ENCODE results near the gene ARSJ.

Gene ARSJ

DNA sequence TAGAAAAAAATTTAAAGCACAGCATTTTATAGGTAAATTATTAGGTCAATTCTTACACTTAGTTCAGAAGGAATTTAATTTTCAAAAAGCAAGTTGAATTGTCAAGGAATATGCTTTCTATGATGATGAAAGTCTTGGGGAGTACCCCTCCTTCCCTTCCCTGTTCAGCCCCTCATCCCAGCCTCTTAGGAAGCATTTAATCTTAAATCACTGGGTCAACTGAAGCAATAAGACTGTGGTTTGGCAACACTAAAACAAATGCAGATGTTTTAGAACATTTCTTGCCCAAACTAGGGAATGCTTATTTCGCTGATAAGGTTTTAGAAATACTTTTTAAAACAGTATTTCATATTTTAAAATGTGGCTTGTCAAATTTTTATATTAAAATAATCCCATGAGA is 19.1 kb upstream of the ARSJ start:
- no peaks in the 10 kb centered on the region for H4K20me1 ChIP-seq (ENCODE audit: insufficient read depth, low read length)
- H3K27ac ChIP-seq (ENCODE audit: low read length), result no peak overlapping the region
- H3K79me2 ChIP-seq (ENCODE audit: low read length), result no peaks in the 10 kb centered on the region
- H3K36me3 ChIP-seq (replicated peaks; ENCODE audit: insufficient read depth, low read length), result no peaks in the 10 kb centered on the region
- no peak overlapping the region for H3K4me2 ChIP-seq (ENCODE audit: low read depth, low read length)
- H3K9me2 ChIP-seq (replicated peaks; ENCODE audit: insufficient read depth, low read length), result no peaks in the 10 kb centered on the region
- no peaks in the 10 kb centered on the region for H3K4me1 ChIP-seq (ENCODE audit: low read length)
- H3K4me3 ChIP-seq (ENCODE audit: low read length), result no peak overlapping the region
- no peaks in the 10 kb centered on the region for H3K27me3 ChIP-seq (replicated peaks; ENCODE audit: insufficient read depth, low read length)
- TF ChIP-seq, protein P1, sequence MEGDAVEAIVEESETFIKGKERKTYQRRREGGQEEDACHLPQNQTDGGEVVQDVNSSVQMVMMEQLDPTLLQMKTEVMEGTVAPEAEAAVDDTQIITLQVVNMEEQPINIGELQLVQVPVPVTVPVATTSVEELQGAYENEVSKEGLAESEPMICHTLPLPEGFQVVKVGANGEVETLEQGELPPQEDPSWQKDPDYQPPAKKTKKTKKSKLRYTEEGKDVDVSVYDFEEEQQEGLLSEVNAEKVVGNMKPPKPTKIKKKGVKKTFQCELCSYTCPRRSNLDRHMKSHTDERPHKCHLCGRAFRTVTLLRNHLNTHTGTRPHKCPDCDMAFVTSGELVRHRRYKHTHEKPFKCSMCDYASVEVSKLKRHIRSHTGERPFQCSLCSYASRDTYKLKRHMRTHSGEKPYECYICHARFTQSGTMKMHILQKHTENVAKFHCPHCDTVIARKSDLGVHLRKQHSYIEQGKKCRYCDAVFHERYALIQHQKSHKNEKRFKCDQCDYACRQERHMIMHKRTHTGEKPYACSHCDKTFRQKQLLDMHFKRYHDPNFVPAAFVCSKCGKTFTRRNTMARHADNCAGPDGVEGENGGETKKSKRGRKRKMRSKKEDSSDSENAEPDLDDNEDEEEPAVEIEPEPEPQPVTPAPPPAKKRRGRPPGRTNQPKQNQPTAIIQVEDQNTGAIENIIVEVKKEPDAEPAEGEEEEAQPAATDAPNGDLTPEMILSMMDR (IDR thresholded peaks at IDR 0.05; ENCODE audit: low read length), result no peak
- no peak for TF ChIP-seq EZH2 (optimal IDR thresholded peaks at IDR 0.05; ENCODE audit: low read depth, low read length)
- no peak for TF ChIP-seq EZH2phosphoT487 (IDR thresholded peaks at IDR 0.05; ENCODE audit: low read length)
- no peaks in the 10 kb centered on the region for H3K9me3 ChIP-seq (replicated peaks; ENCODE audit: insufficient read depth, low read length)
- H2AFZ ChIP-seq (ENCODE audit: low read length), result no peak overlapping the region
- no peaks in the 10 kb centered on the region for H3F3A ChIP-seq (ENCODE audit: insufficient read depth, low read length)
- H3K9ac ChIP-seq (ENCODE audit: low read length), result no peak overlapping the region
- no peak for DNase-seq

DNA sequence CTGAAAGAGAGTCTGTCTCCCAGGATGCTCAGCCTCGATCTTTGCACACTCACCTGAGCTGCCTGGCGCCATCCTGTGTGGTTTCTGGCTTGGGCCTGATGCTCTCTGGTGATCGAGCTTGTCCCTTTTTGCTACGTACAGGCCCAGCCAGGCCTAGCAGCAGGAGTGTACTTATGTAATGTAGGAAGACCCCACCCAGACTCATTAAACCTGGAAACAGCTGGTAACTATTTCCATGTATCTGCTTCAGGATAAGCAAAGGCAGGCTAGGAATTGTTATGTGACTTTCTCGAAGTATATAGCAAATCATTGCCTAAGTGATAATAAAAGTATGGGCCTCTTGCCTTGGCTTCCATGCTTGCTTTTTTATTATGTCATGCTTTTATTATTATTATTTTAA is 18.6 kb upstream of the ARSJ start:
- no peak for DNase-seq
- no peaks in the 10 kb centered on the region for H3K36me3 ChIP-seq (replicated peaks; ENCODE audit: insufficient read depth, low read length)
- H3K27me3 ChIP-seq (replicated peaks; ENCODE audit: insufficient read depth, low read length), result no peaks in the 10 kb centered on the region
- H3K4me1 ChIP-seq (ENCODE audit: low read length), result no peaks in the 10 kb centered on the region
- no peak overlapping the region for H3K4me2 ChIP-seq (ENCODE audit: low read depth, low read length)
- H3K9ac ChIP-seq (ENCODE audit: low read length), result no peak overlapping the region
- H3K9me2 ChIP-seq (replicated peaks; ENCODE audit: insufficient read depth, low read length), result no peaks in the 10 kb centered on the region
- H3K4me3 ChIP-seq (ENCODE audit: low read length), result no peak overlapping the region
- no peaks in the 10 kb centered on the region for H3K9me3 ChIP-seq (replicated peaks; ENCODE audit: insufficient read depth, low read length)
- H3K79me2 ChIP-seq (ENCODE audit: low read length), result no peaks in the 10 kb centered on the region
- no peaks in the 10 kb centered on the region for H3F3A ChIP-seq (ENCODE audit: insufficient read depth, low read length)
- no peak overlapping the region for H3K27ac ChIP-seq (ENCODE audit: low read length)
- H2AFZ ChIP-seq (ENCODE audit: low read length), result no peak overlapping the region
- H4K20me1 ChIP-seq (ENCODE audit: insufficient read depth, low read length), result no peaks in the 10 kb centered on the region
- TF ChIP-seq EZH2 (optimal IDR thresholded peaks at IDR 0.05; ENCODE audit: low read depth, low read length), result no peak
- no peak for TF ChIP-seq EZH2phosphoT487 (IDR thresholded peaks at IDR 0.05; ENCODE audit: low read length)
- TF ChIP-seq, protein P1 (IDR thresholded peaks at IDR 0.05; ENCODE audit: low read length), result no peak

DNA sequence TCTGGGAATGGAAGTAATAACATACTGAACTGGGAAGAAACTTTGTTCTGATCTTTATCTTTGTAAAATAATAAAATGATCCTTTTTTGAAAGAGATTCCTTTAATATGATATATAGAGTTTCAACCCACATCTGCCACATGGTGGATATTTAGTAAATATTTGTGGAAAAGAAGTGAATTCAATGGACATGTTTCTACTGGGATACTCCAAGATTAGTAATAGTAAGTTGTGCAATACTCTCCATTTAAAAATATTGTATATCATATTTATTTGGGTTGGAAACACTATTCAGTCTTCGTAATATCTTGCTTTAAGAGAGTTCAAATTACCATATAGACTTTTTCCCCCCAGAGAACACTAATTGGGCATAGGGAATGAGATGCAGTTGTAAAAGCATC is 17.8 kb upstream of the ARSJ start:
- Histone ChIP-seq H3K4me2 (ENCODE audit: low read depth, low read length) (no peak overlapping the region), H3K27me3 (replicated peaks; ENCODE audit: insufficient read depth, low read length) (no peaks in the 10 kb centered on the region), H3K27ac (ENCODE audit: low read length) (no peak overlapping the region), H3K9me2 (replicated peaks; ENCODE audit: insufficient read depth, low read length) (no peaks in the 10 kb centered on the region), H3K4me1 (ENCODE audit: low read length) (no peaks in the 10 kb centered on the region), H3K9me3 (replicated peaks; ENCODE audit: insufficient read depth, low read length) (no peaks in the 10 kb centered on the region), H3K79me2 (ENCODE audit: low read length) (no peaks in the 10 kb centered on the region), H4K20me1 (ENCODE audit: insufficient read depth, low read length) (no peaks in the 10 kb centered on the region), H2AFZ (ENCODE audit: low read length) (no peak overlapping the region), H3K4me3 (ENCODE audit: low read length) (no peak overlapping the region), H3K36me3 (replicated peaks; ENCODE audit: insufficient read depth, low read length) (no peaks in the 10 kb centered on the region), H3K9ac (ENCODE audit: low read length) (no peak overlapping the region), H3F3A (ENCODE audit: insufficient read depth, low read length) (no peaks in the 10 kb centered on the region)
- DNase-seq, result no peak
- TF ChIP-seq EZH2 (optimal IDR thresholded peaks at IDR 0.05; ENCODE audit: low read depth, low read length) (no peak), EZH2phosphoT487 (IDR thresholded peaks at IDR 0.05; ENCODE audit: low read length) (no peak)
- TF ChIP-seq, protein P1 (IDR thresholded peaks at IDR 0.05; ENCODE audit: low read length), result no peak
